Measurements from ENCODE around the gene VAMP5. TPM values are rescaled to one million over a fixed set of nuclear protein-coding genes. Genes with fewer than 3 reads are reported as not detected.

Gene VAMP5
- total and polyA plus RNA-seq, 2 donors (not counting 1 experiment from before 2014, with no cell fraction given): 16.9 to 28.6 TPM

DNA sequence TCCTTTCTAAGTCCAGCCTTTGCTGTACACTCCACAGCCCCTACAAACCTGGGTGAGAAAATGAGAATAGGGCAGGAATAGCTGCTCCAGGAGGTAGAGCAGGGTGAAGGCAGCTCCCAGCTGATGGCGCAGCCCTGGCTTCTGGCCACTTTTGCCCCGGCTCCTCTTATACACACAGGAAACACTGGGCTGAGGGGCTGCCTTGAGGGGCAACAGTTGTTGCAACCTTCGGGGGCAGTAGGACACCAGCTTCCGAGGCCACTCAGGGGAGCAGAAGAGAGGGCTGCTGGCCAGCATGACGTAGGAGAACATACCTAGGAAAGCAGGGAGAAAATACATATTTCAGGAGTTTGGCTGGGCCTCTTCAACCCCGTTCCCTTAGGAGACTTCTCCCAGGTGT lies 31.0 kb upstream of the VAMP5 start:
- 100% methylated on average over 5 of the region's 6 CpGs for WGBS (ENCODE audit: insufficient coverage)
- DNase-seq: no peak

DNA sequence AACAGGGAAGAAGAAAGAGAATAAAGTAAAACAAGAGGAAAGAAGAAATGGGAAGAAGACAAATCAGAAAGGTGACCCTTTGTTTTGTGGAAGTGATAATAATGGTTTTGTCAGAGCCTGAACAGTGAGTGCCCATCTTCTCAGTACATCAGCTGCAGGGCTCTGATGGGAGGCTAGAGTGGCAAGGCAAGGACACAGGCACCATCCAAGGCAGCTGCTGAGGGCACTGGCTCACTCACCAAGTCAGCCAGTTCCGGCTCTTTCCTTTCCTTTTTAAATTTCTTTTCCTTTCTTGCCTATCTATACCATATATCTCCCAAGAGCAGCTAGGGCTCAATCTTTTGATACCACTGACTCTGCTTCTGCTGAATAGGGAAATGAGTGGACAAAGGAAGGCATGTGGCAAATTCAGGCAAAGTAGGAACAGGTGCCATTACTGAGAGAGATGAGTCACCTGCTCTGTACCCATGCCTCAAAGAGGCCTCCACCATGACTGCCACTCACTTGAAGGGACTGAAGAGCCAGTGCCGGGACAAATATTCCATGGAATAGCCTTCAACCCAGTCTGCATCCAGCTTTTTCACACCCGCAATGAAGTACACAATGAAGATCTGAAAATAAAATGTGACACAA lies 29.1 kb upstream of the VAMP5 start:
- H3K36me3 ChIP-seq (replicated peaks in 1 of 2; ENCODE audit: control extremely low read depth in 1 of 2, control insufficient read depth in 1 of 2, extremely low read depth in 1 of 2, insufficient read depth in 2 of 2, low read length in 1 of 2): peaks cover 0 to 60% of the 10 kb centered on the region in 2 experiments

More for the DNA sequence above, 31.0 kb upstream of the VAMP5 start:
- Mint-ChIP-seq H3K27ac (no peak overlapping the region), H3K4me1 (peaks cover 4% of the 10 kb centered on the region), H3K4me3 (no peak overlapping the region), H3K27me3 (no peaks in the 10 kb centered on the region), H3K9me3 (ENCODE audit: insufficient read depth) (no peaks in the 10 kb centered on the region)
- no peak for ATAC-seq (ENCODE audit: low read depth)
- Histone ChIP-seq H3K27ac (ENCODE audit: low read length in 2 of 2) (no peak overlapping the region), H3K9me3 (ENCODE audit: control extremely low read depth in 1 of 3, control insufficient read depth in 2 of 3, insufficient read depth in 1 of 3, low read length in 2 of 3) (no peaks in the 10 kb centered on the region), H3K79me2 (ENCODE audit: control insufficient read depth, insufficient read depth, low read length) (peaks cover 12% of the 10 kb centered on the region), H4K20me1 (ENCODE audit: control insufficient read depth, insufficient read depth, low read length, poor library complexity, severe bottlenecking) (peaks cover 2% of the 10 kb centered on the region), H3K9ac (ENCODE audit: low read length) (no peak overlapping the region), H3K36me3 (replicated peaks in 1 of 2; ENCODE audit: control extremely low read depth in 1 of 2, control insufficient read depth in 1 of 2, extremely low read depth in 1 of 2, insufficient read depth in 2 of 2, low read length in 1 of 2) (peaks cover 0 to 56% of the 10 kb centered on the region in 2 experiments), H3K4me1 (ENCODE audit: control insufficient read depth in 2 of 2, insufficient read depth in 2 of 2, low read length in 2 of 2) (peaks cover 0 to 3% of the 10 kb centered on the region in 2 donors), H2AFZ (ENCODE audit: insufficient read depth, low read depth, low read length, poor library complexity, severe bottlenecking) (no peak overlapping the region), H3K27me3 (replicated peaks in 1 of 4; ENCODE audit: control extremely low read depth in 1 of 4, control insufficient read depth in 3 of 4, insufficient read depth in 4 of 4, low read length in 3 of 4) (no peaks in the 10 kb centered on the region), H3K4me3 (ENCODE audit: control extremely low read depth in 1 of 5, extremely low read depth in 1 of 5, insufficient read depth in 1 of 5, low read depth in 2 of 5, low read length in 4 of 5) (no peak overlapping the region), H3K4me2 (replicated peaks; ENCODE audit: low read depth, low read length, poor library complexity, severe bottlenecking) (no peak overlapping the region)
- intact Hi-C loops (cut with micrococcal nuclease): loop anchor here (2.0 kb wide), 2 partner anchors 198 to 226 kb away; partner anchors contain the start of genes ELMOD3, RETSAT and TGOLN2
- TF ChIP-seq, protein P1, sequence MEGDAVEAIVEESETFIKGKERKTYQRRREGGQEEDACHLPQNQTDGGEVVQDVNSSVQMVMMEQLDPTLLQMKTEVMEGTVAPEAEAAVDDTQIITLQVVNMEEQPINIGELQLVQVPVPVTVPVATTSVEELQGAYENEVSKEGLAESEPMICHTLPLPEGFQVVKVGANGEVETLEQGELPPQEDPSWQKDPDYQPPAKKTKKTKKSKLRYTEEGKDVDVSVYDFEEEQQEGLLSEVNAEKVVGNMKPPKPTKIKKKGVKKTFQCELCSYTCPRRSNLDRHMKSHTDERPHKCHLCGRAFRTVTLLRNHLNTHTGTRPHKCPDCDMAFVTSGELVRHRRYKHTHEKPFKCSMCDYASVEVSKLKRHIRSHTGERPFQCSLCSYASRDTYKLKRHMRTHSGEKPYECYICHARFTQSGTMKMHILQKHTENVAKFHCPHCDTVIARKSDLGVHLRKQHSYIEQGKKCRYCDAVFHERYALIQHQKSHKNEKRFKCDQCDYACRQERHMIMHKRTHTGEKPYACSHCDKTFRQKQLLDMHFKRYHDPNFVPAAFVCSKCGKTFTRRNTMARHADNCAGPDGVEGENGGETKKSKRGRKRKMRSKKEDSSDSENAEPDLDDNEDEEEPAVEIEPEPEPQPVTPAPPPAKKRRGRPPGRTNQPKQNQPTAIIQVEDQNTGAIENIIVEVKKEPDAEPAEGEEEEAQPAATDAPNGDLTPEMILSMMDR (IDR thresholded peaks at IDR 0.05): no peak
- ChIA-PET POLR2A (interaction anchor here (0.8 kb wide), 1 partner anchor 47 kb away, joined by 3 read pairs; no protein-coding TSS in a partner anchor), CTCF (interaction anchor here (0.9 to 10.0 kb wide), 9 partner anchors 13 to 253 kb away, joined by 3 to 299 read pairs (median 21); partner anchors contain the start of genes C2orf68, MAT2A, RNF181 and SH2D6)

More for the DNA sequence above, 29.1 kb upstream of the VAMP5 start:
- Histone ChIP-seq H3K4me3 (ENCODE audit: control extremely low read depth in 1 of 5, extremely low read depth in 1 of 5, insufficient read depth in 1 of 5, low read depth in 2 of 5, low read length in 4 of 5) (no peak overlapping the region), H2AFZ (ENCODE audit: insufficient read depth, low read depth, low read length, poor library complexity, severe bottlenecking) (no peak overlapping the region), H4K20me1 (ENCODE audit: control insufficient read depth, insufficient read depth, low read length, poor library complexity, severe bottlenecking) (peaks cover 4% of the 10 kb centered on the region), H3K79me2 (ENCODE audit: control insufficient read depth, insufficient read depth, low read length) (peaks cover 29% of the 10 kb centered on the region), H3K9me3 (ENCODE audit: control extremely low read depth in 1 of 3, control insufficient read depth in 2 of 3, insufficient read depth in 1 of 3, low read length in 2 of 3) (no peaks in the 10 kb centered on the region), H3K27me3 (replicated peaks in 1 of 4; ENCODE audit: control extremely low read depth in 1 of 4, control insufficient read depth in 3 of 4, insufficient read depth in 4 of 4, low read length in 3 of 4) (no peaks in the 10 kb centered on the region), H3K27ac (ENCODE audit: low read length in 2 of 2) (no peak overlapping the region), H3K4me1 (ENCODE audit: control insufficient read depth in 2 of 2, insufficient read depth in 2 of 2, low read length in 2 of 2) (peaks cover 0 to 6% of the 10 kb centered on the region in 2 donors), H3K9ac (ENCODE audit: low read length) (no peak overlapping the region), H3K4me2 (replicated peaks; ENCODE audit: low read depth, low read length, poor library complexity, severe bottlenecking) (no peak overlapping the region)
- ATAC-seq (ENCODE audit: low read depth): no peak
- CTCF ChIA-PET: interaction anchor here (0.6 to 10.0 kb wide), 7 partner anchors 23 to 255 kb away, joined by 3 to 299 read pairs (median 6); partner anchors contain the start of gene SH2D6
- Mint-ChIP-seq H3K4me3 (no peak overlapping the region), H3K27me3 (no peaks in the 10 kb centered on the region), H3K4me1 (peaks cover 10% of the 10 kb centered on the region), H3K9me3 (ENCODE audit: insufficient read depth) (no peaks in the 10 kb centered on the region), H3K27ac (no peak overlapping the region)
- no peak for DNase-seq
- POLR2A ChIA-PET: no interaction called here
- no peak for TF ChIP-seq EZH2 (IDR thresholded peaks at IDR 0.05; ENCODE audit: borderline replicate concordance, insufficient read depth, low read depth, low read length, poor library complexity, severe bottlenecking)
- TF ChIP-seq, protein P1 (IDR thresholded peaks at IDR 0.05): no peak
- no CpG with 5 or more reads among the region's 3 CpGs for WGBS (ENCODE audit: insufficient coverage)
- intact Hi-C loops (cut with micrococcal nuclease): no loop called here

All from B cell (primary cell).